CD14-positive monocyte (primary cell): ENCODE measurements around the gene PPID. TPM values are rescaled to one million over a fixed set of nuclear protein-coding genes. Genes with fewer than 3 reads are reported as not detected.

Experiments
- DNase-seq, 3 donors: peaks; one replicate each; pipeline ENCODE4 v3.0.0-alpha.2; 2011 to 2022
- H2AFZ ChIP-seq: 2 replicates; pipeline ENCODE4 v1.6.0; 2012; ENCODE audit warnings: mild to moderate bottlenecking, low read depth, low read length, inconsistent platforms; ENCODE audit not compliant: insufficient read depth, poor library complexity, severe bottlenecking
- H3K27ac ChIP-seq, 2 donors: 1 replicate in 1 of 2; 2 replicates in 1 of 2; pipeline ENCODE4 v1.5.1; 2012 to 2013; ENCODE audit warnings: low read length in 2 of 2, control low read depth in 1 of 2, inconsistent platforms in 1 of 2, low read depth in 1 of 2, mild to moderate bottlenecking in 1 of 2
- H3K27me3 ChIP-seq, 2 donors: one replicate each; pipeline versions ENCODE4 v1.6.0 to v1.6.1; 2011 to 2013; ENCODE audit warnings: low read length in 2 of 2; ENCODE audit not compliant: control insufficient read depth in 2 of 2, insufficient read depth in 2 of 2
- H3K36me3 ChIP-seq, 2 donors: replicated peaks in 1 of 2; 1 replicate in 1 of 2; 2 replicates in 1 of 2; pipeline versions ENCODE4 v1.5.1 to v1.6.1; 2012 to 2013; ENCODE audit warnings: low read length in 2 of 2, control low read depth in 1 of 2, inconsistent platforms in 1 of 2, mild to moderate bottlenecking in 1 of 2; ENCODE audit not compliant: insufficient read depth in 2 of 2, control insufficient read depth in 1 of 2
- H3K4me1 ChIP-seq, 2 donors: 1 replicate in 1 of 2; 2 replicates in 1 of 2; pipeline versions ENCODE4 v1.5.1 to v1.6.1; 2012 to 2013; ENCODE audit warnings: low read length in 2 of 2, control low read depth in 1 of 2, inconsistent platforms in 1 of 2, mild to moderate bottlenecking in 1 of 2, moderate library complexity in 1 of 2; ENCODE audit not compliant: insufficient read depth in 2 of 2, control insufficient read depth in 1 of 2
- H3K4me2 ChIP-seq: replicated peaks from 2 replicates; pipeline ENCODE3; 2012; ENCODE audit warnings: low read length, moderate library complexity, mild to moderate bottlenecking; ENCODE audit not compliant: poor library complexity, severe bottlenecking; ENCODE audit errors: extremely low read depth
- H3K4me3 ChIP-seq, 3 experiments: fragments of 200-600 bp in 1 of 3; sonication (generic) in 1 of 3; replicated peaks in 1 of 3; 1 replicate in 2 of 3; 2 replicates in 1 of 3; pipeline ENCODE4 v1.5.1; 2011 to 2013; ENCODE audit warnings: low read length in 3 of 3, mild to moderate bottlenecking in 3 of 3, control low read depth in 2 of 3, low read depth in 2 of 3, inconsistent platforms in 1 of 3, moderate library complexity in 1 of 3
- H3K79me2 ChIP-seq: 2 replicates; pipeline ENCODE4 v1.6.0; 2012; ENCODE audit warnings: mild to moderate bottlenecking, control low read depth, inconsistent platforms, low read length, moderate library complexity; ENCODE audit not compliant: insufficient read depth
- H3K9ac ChIP-seq: 2 replicates; pipeline ENCODE4 v1.6.0; 2017; ENCODE audit warnings: low read length, mild to moderate bottlenecking; ENCODE audit not compliant: insufficient read depth, poor library complexity, severe bottlenecking
- H3K9me3 ChIP-seq, 2 donors: replicated peaks in 1 of 2; 1 replicate in 1 of 2; 2 replicates in 1 of 2; pipeline versions ENCODE4 v1.5.1 to v1.6.1; 2012 to 2013; ENCODE audit warnings: low read length in 2 of 2, control low read depth in 1 of 2; ENCODE audit not compliant: control insufficient read depth in 1 of 2, insufficient read depth in 1 of 2
- H4K20me1 ChIP-seq: 2 replicates; pipeline ENCODE4 v1.6.0; 2012; ENCODE audit warnings: mild to moderate bottlenecking, low read length, control low read depth, moderate library complexity; ENCODE audit not compliant: insufficient read depth
- H3K27ac Mint-ChIP-seq, 7 donors: one replicate each; pipeline ENCODE4 v1.8.0; 2020; ENCODE audit warnings: mild to moderate bottlenecking in 7 of 7, mixed read lengths in 7 of 7, moderate library complexity in 6 of 7, inconsistent platforms in 2 of 7
- H3K27me3 Mint-ChIP-seq, 3 donors: one replicate each; pipeline ENCODE4 v1.8.0; 2021 to 2022; ENCODE audit warnings: low read depth in 3 of 3, mild to moderate bottlenecking in 3 of 3, mixed read lengths in 3 of 3, moderate library complexity in 3 of 3, inconsistent platforms in 1 of 3
- H3K36me3 Mint-ChIP-seq, 2 donors: one replicate each; pipeline ENCODE4 v1.8.0; 2020; ENCODE audit warnings: mixed read lengths in 2 of 2, inconsistent platforms in 1 of 2, mild to moderate bottlenecking in 1 of 2
- H3K4me1 Mint-ChIP-seq: one replicate; pipeline ENCODE4 v1.8.0; 2020; ENCODE audit warnings: mild to moderate bottlenecking, mixed read lengths
- H3K4me3 Mint-ChIP-seq, 2 donors: one replicate each; pipeline ENCODE4 v1.8.0; 2020; ENCODE audit warnings: mild to moderate bottlenecking in 2 of 2, mixed read lengths in 2 of 2, moderate library complexity in 1 of 2
- H3K9me3 Mint-ChIP-seq, 7 donors: one replicate each; pipeline ENCODE4 v1.8.0; 2020 to 2022; ENCODE audit warnings: mixed read lengths in 7 of 7, mild to moderate bottlenecking in 6 of 7, moderate library complexity in 6 of 7, inconsistent platforms in 2 of 7
- CTCF ChIP-seq: fragments of 200-600 bp; IDR thresholded peaks from one replicate; pipeline ENCODE4 v1.8.0; 2022; ENCODE audit warnings: antibody characterized with exemption, mild to moderate bottlenecking
- WGBS: methylation state at CpG from one replicate; pipeline ENCODE4 v1.1.5; 2013; ENCODE audit warnings: missing lambda C conversion rate; ENCODE audit not compliant: insufficient coverage; 5-methylcytosine and 5-hydroxymethylcytosine counted together
- intact Hi-C, 2 donors: fragments of 100-400 bp; cut with micrococcal nuclease; formaldehyde crosslinking; loops; one replicate each; pipeline versions ENCODE4 v1.15.0 to v1.15.1; 2023
- polyA plus RNA-seq, 3 donors: library from polyadenylated mRNA; depleted of rRNA in 1 of 3; unstranded in 2 of 3; stranded (reverse) in 1 of 3; fragments of 300-500 nt in 2 of 3; fragments of >200 nt in 1 of 3; fragmentation: Illumina TruSeq in 2 of 3; gene quantifications; 1 replicate in 2 of 3; 2 replicates in 1 of 3; pipeline ENCODE4 v1.2.3, GENCODE V29; 2012 to 2021

Gene PPID
- polyA plus RNA-seq, 3 donors, result 11.0 to 30.5 (median 18.1) TPM

GRCh38 chr4:158728236-158728635 lies 5.0 kb upstream of the PPID start:
- TF ChIP-seq CTCF, result no peak
- Histone ChIP-seq H3K27ac (no peak overlapping the region), H3K9me3 (no peaks in the 10 kb centered on the region), H3K36me3 (no peaks in the 10 kb centered on the region), H3K4me3 (no peak overlapping the region), H3K4me2 (no peak overlapping the region), H3K27me3 (peaks cover 0 to 4% of the 10 kb centered on the region in 2 donors), H3K4me1 (peaks cover 0 to 4% of the 10 kb centered on the region in 2 donors), H2AFZ (peak overlapping the region; percentile 9), H3K9ac (no peak overlapping the region), H4K20me1 (no peaks in the 10 kb centered on the region), H3K79me2 (no peaks in the 10 kb centered on the region)
- Mint-ChIP-seq H3K4me1 (peaks cover 7% of the 10 kb centered on the region), H3K9me3 (no peaks in the 10 kb centered on the region), H3K36me3 (no peaks in the 10 kb centered on the region), H3K4me3 (no peak overlapping the region), H3K27ac (no peak overlapping the region), H3K27me3 (peaks cover 0 to 8% (median 4%) of the 10 kb centered on the region in 3 donors)
- intact Hi-C loops, result loop anchor here (5.0 to 10.0 kb wide), 3 partner anchors 53 to 477 kb away; partner anchors contain the start of genes C4orf46 (in 1 of the 2) and ETFDH (in 1 of the 2)
- no CpG with 5 or more reads among the region's 1 CpG for WGBS
- DNase-seq, result no peak

- H3K27ac ChIP-seq, result no peak overlapping the region
These were observed 3.4 kb upstream of the PPID start for GRCh38 chr4:158726633-158727032.

More at GRCh38 chr4:158726633-158727032, 3.4 kb upstream of the PPID start:
- H3K9me3 ChIP-seq, result no peaks in the 10 kb centered on the region
- Mint-ChIP-seq H3K27me3 (peaks cover 0 to 5% (median 4%) of the 10 kb centered on the region in 3 donors), H3K4me3 (no peak overlapping the region), H3K27ac (peak overlapping the region in 1 of 7 donors; percentile 38), H3K36me3 (peaks cover under 1% of the 10 kb centered on the region in 2 donors), H3K4me1 (peaks cover 17% of the 10 kb centered on the region), H3K9me3 (no peaks in the 10 kb centered on the region)
- no peak overlapping the region for H3K9ac ChIP-seq
- intact Hi-C loops, result loop anchor here (5.0 to 10.0 kb wide), 3 partner anchors 52 to 478 kb away; partner anchors contain the start of genes C4orf46 (in 1 of the 2) and ETFDH (in 1 of the 2)
- WGBS, result no CpG with 5 or more reads among the region's 6 CpGs
- peaks cover 0 to 4% of the 10 kb centered on the region in 2 donors for H3K27me3 ChIP-seq
- H4K20me1 ChIP-seq, result no peaks in the 10 kb centered on the region
- no peak overlapping the region for H3K4me2 ChIP-seq
- no peak overlapping the region for H3K4me3 ChIP-seq
- no peak for TF ChIP-seq CTCF
- peak in 1 of 3 donors; percentile 77 for DNase-seq
- peaks cover 16% of the 10 kb centered on the region for H3K79me2 ChIP-seq
- H3K36me3 ChIP-seq, result no peaks in the 10 kb centered on the region
- H2AFZ ChIP-seq, result no peak overlapping the region
- peaks cover 11% of the 10 kb centered on the region in 2 donors for H3K4me1 ChIP-seq
